ENCODE measurements around the gene HOXA7. TPM values are rescaled to one million over a fixed set of nuclear protein-coding genes. Genes with fewer than 3 reads are reported as not detected.

HOXA7 gene
- total RNA-seq, 2 donors from 2014 or later, result not detected

GRCh38 chr7:27104341-27105058 is 52.0 kb downstream of the HOXA7 start:
- Mint-ChIP-seq H3K9me3 (peaks cover 2% of the 10 kb centered on the region), H3K27ac (no peak overlapping the region), H3K4me1 (peaks cover 18% of the 10 kb centered on the region), H3K27me3 (ENCODE audit: insufficient read depth) (peaks cover 100% of the 10 kb centered on the region), H3K4me3 (no peak overlapping the region), H3K36me3 (ENCODE audit: low read depth) (no peaks in the 10 kb centered on the region)
- H3K4me3 ChIP-seq (ENCODE audit: low read length), result no peak overlapping the region
- H3K9ac ChIP-seq (ENCODE audit: extremely low read depth, low read length, poor library complexity, severe bottlenecking), result no peak overlapping the region
- no peak for DNase-seq
- no peaks in the 10 kb centered on the region for H3K36me3 ChIP-seq (ENCODE audit: control insufficient read depth, insufficient read depth, low read length)
- WGBS, 2 experiments (ENCODE audit: insufficient coverage in 1 of 2, insufficient read length in 1 of 2), result 16 to 29% methylated on average over 3 to 13 of the region's 13 CpGs
- peak overlapping the region; percentile 96 for H3K27ac ChIP-seq (ENCODE audit: low read depth, low read length)
- H3K27me3 ChIP-seq (ENCODE audit: control insufficient read depth, insufficient read depth, low read length, poor library complexity, severe bottlenecking), result peaks cover 100% of the 10 kb centered on the region
- TF ChIP-seq CTCF (conservative IDR thresholded peaks at IDR 0.05), result no peak
- H3K9me3 ChIP-seq (ENCODE audit: control insufficient read depth, low read length), result peaks cover under 1% of the 10 kb centered on the region
- H3K4me1 ChIP-seq (ENCODE audit: control insufficient read depth, insufficient read depth, low read length), result peaks cover 4% of the 10 kb centered on the region

Small RNA genes lying within 50 kb of the gene (microRNA-seq; reads per million reads assigned to microRNA genes)
- 4.7 reads per million, percentile 30 among the genes with 10 or more reads in this experiment for gene MIR196B (ENCODE audit: borderline microRNAs expressed)

Other genes starting within 250 kb of the HOXA7 start
- not detected for gene HOXA1, start 60.7 kb downstream of the HOXA7 start, total RNA-seq
- not detected for gene HOXA2, start 54.0 kb downstream of the HOXA7 start, total RNA-seq
- not detected for gene HOXA4, start 25.9 kb downstream of the HOXA7 start, total RNA-seq
- gene HOXA5, start 13.0 kb downstream of the HOXA7 start, total RNA-seq, result not detected
- not detected for gene HOXA6, start 8.9 kb downstream of the HOXA7 start, total RNA-seq
- not detected for gene HOXA3, start 4.1 kb downstream of the HOXA7 start, total RNA-seq
- gene HOXA9, start 8.9 kb upstream of the HOXA7 start, total RNA-seq, result not detected
- not detected for gene HOXA10, start 17.6 kb upstream of the HOXA7 start, total RNA-seq
- not detected for gene HOXA11, start 28.6 kb upstream of the HOXA7 start, total RNA-seq
- gene HOXA13, start 43.4 kb upstream of the HOXA7 start, total RNA-seq, result not detected
- gene EVX1, start 86.1 kb upstream of the HOXA7 start, total RNA-seq, result 10 to 100 TPM in 1 of 2 donors, 1 to 10 TPM in 1; 4.9 to 10.7 TPM

Measured in endodermal cell (in vitro differentiated cells).